GM20431 (cell line): ENCODE measurements around the gene MMP28.

Experiments
- in situ Hi-C: fragments of 300-500 bp; cut with MseI, MboI; formaldehyde crosslinking; loops from one replicate; pipeline ENCODE4 v1.15.0; 2020; ENCODE audit warnings: low sequenced_read_pairs; ENCODE audit not compliant: unreplicated experiment

MMP28 gene

GRCh38 chr17:35801583-35802224, 6.3 kb upstream of the MMP28 start:
- in situ Hi-C loops, result no loop called here

- in situ Hi-C loops, result no loop called here
Measured at GRCh38 chr17:35799942-35800341, 4.5 kb upstream of the MMP28 start.

DNA sequence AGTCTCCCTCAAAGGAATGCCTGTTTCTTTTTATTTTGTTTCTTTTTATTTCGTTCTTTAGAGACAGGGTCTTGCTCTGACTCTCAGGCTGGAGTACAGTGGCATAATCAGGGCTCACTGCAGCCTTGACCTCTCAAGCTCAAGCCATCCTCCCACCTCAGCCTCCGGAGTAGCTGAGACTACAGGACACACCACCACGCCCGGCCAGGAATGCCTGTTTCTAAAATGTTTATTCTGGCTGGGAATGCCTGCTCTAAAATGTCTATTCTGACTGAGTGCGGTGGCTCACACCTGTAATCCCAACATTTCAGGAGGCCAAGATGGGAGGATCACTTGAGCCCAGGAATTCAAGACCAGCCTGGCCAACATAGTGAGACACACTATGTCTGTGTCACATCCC, 2.5 kb upstream of the MMP28 start:
- in situ Hi-C loops, result no loop called here

DNA sequence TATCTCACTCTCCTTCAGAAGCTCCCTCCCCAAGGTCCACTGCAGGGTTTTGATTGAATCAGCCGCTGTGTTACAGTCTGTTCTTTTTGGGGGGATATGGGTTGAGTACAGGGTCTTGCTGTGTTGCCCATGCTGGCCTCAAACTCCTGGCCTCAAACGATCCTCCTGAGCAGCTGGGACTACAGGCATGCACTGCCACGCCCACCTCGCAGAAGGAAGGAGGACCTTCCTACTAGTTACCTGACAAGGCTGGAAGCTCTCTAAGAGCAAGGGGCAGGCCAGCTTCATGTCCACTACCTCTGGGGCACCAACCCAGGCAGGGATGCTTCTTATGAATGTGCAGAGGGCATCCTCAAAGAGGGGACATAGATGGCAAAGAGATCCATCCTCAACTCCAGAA, 1.9 kb upstream of the MMP28 start:
- in situ Hi-C loops, result no loop called here

- in situ Hi-C loops, result no loop called here
Measured at GRCh38 chr17:35796942-35797341, 1.5 kb upstream of the MMP28 start.

- in situ Hi-C loops, result no loop called here
Measured at GRCh38 chr17:35795871-35796265, 427 bp upstream of the MMP28 start.

DNA sequence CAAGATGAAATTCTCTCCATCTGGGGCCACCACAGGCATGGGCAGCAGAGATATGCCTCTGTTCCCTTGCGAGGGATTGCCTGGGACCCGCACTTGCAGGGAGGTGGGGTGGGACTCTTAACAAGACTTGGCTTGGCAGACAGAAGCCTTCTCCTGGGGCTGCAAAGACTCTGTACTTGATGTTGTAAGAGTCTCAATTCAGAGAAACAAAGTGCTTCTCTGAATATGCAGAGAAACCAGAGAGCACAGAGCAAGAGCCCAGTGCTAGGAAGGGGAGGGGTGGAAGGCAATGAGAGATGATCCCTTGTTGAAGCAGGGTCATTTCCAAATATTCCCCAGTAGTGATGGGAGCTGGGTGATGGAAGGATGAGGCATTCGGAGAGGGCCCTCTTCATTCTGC, 2.2 kb downstream of the MMP28 start:
- in situ Hi-C loops, result no loop called here

DNA sequence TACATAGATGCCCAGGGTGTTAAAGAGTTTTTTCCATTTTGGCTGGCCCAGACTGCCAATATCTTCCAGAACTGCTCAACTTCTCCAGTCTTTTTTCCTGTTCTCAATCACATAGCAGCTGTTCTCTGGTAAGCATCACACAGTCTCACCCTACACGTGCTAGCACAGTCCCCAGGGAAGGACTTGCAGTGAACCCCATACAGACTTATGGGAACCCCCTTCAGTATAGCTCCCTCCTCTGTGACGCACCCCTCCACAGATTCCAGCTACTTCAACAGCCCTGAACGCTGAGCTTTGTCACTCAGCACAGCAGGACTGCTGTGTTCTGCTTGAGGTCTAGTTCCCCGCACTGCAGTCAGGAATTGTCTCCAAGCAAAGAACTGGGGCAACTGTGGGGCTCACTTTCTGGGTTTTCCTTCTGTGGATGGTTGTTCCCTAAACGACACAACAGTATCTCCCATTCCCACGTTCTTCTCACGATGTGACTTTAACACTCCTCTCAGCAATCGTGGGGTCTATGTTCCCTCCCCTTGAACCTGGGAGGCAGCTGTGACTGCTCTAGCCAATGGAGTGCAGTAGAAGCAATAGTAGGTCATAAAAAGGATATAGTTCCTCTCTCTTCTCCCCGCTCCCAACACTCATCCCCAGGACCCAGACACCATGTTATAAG, 3.6 kb downstream of the MMP28 start:
- in situ Hi-C loops, result no loop called here

GRCh38 chr17:35790841-35791240, 4.6 kb downstream of the MMP28 start:
- in situ Hi-C loops, result no loop called here

DNA sequence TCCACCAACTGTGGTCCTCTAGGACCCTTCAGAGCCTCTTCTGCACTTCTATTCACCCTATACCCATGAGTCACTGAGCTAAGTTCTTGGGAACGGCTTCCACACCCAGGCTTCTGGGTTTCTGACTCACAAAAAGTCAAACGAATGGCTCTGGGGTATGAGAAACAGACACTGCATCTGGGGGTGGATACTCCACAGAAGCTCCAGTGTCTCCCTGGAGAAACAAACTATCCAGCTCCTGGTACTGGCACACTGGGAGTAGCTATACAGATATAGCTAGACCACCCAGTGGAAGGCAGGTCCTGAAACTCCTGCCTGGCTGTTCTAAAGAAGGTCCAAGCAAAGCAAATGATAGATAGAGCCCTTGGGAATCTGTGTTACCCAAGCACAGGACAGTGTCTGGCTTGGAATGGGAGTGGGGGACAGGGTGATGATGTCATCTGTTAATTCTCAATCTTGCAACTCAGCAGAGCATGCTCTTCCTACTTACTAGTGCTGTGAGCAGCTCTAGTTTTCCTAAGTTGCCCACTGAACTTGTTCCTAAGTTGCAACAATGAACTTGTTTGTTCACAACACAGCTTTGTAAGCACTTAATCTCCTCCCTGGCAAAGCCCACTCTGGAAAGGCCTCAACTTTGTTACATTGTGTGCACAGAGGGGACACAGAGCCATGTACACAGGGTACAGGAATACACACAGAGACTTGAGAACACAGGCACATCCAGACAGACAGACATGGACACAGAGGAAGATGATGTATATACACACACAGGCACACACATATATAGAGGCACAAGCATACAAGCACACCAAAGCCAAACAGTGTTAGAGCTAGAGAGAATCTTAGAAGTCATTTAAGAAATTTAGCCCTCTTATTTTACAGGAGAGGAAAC, 6.7 kb downstream of the MMP28 start:
- in situ Hi-C loops, result no loop called here

DNA sequence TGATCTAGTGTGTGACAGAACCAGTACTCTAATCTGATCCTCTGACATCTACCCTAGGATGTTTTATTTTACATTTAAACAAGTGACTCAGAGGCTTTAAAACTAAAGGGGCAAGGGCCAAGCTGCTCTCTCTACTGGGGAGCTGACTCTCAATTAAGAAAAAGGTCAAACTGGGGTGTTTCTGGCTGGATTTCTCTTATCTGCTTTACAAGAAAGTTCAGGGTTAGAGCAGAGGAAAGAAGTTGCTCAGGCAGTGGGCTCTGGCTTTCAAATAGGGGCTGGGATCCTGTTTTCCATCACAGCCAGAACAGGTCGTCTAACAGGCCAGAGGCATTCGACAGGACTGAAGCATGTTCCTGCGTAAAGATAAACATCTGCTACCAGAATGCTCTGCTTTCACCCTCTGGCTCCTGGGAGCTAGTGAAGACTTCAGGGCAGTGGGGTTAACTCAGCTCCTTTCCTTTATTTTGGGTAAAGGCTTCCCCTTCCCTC, 8.5 kb downstream of the MMP28 start:
- in situ Hi-C loops, result no loop called here

GRCh38 chr17:35784895-35785294, 10.5 kb downstream of the MMP28 start:
- in situ Hi-C loops, result no loop called here

DNA sequence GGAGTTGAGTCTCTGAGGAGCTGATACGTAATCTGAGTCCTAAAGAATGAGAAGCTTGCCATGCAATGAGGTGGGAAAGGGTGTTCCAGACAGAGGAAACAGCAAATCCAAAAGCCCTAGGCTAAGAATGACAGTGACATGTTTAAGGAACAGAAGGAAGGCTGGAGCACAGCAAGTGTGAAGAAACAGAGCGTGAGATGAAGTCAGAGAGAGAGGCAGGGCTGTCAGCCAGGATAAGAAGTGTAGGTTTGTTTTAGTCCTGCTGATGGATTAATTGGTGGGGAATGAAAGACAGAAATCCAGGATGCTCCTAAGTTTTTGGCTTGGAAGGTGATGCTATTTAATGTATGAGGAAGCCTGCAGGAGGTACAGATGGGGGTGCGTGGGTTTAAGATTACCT, 14.5 kb downstream of the MMP28 start:
- in situ Hi-C loops, result no loop called here

DNA sequence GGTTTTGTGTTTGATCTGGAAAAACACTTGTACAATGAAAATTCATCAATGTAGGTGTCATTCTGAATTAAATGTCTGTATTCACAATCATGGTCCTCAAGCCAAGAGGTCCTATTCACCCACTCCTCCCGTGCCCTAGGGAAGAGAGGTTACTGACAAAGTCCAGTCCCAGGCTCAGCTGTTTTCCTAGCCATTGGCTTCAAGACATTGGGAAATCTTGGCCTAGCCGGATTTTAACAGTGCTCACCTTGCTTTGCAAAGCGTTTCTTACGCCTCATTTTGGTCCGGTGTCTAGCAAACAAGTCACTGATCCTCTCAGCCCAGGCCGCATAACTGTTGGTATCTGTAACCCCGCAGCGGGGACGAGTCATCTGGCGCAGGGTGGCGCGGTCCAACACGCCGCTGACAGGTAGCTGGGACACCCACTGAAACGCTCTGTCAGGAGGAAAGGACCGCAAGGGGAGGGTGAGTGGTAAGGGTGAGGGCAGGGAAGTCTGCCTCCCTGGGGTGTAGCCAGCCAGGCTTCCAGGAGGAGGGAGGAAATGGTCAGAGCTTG, 16.7 kb downstream of the MMP28 start:
- in situ Hi-C loops, result no loop called here

- in situ Hi-C loops, result no loop called here
Measured at GRCh38 chr17:35775583-35775982, 19.9 kb downstream of the MMP28 start.

DNA sequence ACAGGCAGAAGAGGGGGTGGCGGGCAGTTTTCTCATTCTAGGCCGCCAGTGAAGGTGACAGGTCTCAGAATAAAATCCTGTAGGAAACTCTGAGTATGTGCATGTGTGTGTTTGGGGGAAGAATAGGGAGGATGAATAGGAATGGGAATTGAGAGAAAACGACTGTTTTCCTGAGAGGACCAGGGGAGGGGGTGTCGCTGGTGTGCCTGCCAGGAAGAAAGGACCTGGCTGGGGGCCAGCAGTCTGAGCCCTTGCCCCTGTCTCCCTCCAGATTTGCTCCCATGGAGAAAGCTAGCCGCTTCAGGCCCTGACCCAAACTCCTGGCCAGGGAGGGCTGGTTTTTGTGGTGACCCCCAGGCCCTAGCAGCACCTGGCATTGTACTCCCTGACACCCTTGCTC, 20.4 kb downstream of the MMP28 start:
- in situ Hi-C loops, result no loop called here

DNA sequence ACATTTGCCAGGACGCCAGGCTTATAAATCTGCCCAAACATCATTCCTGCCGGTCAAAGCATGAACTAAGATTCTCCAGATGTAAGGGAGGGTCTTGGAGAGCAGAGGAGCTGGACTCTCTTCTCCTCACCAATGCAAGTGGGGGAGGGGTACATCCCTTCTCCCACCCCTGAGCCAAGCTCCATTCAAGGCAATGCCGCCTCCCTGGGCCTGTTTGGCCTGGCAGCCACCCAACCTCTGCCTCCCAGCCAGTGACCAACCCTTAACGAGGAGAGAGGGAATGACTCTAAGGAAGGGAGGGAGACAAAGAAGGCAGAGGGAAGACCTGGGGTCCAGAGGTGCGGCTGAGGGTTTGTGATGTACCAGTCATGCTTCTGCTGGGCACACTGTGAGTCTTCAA, 20.9 kb downstream of the MMP28 start:
- in situ Hi-C loops, result no loop called here

DNA sequence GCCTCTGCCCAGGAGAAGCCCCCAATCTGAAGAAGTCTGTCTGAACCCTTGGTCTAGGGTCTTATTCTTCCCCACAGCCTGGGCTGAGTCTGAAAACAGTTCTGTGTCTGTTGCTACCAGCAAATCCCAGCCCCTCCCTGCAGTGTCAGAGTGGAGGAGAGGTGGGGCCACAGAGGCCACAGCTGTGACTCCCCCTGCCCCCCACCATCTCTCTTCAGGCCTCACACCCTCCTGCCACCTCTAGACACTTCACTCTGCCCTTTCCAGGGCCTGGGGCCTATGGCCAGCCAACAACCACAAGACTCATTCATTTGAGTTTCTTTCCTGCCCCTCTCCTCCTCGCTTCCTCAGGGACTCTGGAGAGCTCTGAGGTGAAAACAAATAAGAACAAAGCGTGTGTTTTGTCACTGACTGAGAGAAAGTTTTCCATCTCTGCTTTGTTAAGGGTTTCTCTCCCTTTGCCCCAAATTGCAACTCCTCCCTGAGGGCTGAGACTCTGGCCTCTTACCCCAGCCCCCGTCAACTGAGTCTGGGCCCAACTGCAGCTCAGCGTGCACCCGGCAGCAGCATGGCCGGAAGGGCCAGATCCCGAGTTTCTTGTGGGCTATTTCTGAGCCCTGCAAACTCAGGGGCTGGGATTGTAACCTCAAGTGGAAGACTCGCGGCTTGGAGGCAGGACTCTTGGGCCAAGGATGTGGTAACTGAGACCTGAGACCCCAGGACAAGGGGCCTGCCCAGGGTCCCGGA, 21.6 kb downstream of the MMP28 start:
- in situ Hi-C loops, result no loop called here

- in situ Hi-C loops, result no loop called here
Measured at GRCh38 chr17:35773129-35773528, 22.3 kb downstream of the MMP28 start.

DNA sequence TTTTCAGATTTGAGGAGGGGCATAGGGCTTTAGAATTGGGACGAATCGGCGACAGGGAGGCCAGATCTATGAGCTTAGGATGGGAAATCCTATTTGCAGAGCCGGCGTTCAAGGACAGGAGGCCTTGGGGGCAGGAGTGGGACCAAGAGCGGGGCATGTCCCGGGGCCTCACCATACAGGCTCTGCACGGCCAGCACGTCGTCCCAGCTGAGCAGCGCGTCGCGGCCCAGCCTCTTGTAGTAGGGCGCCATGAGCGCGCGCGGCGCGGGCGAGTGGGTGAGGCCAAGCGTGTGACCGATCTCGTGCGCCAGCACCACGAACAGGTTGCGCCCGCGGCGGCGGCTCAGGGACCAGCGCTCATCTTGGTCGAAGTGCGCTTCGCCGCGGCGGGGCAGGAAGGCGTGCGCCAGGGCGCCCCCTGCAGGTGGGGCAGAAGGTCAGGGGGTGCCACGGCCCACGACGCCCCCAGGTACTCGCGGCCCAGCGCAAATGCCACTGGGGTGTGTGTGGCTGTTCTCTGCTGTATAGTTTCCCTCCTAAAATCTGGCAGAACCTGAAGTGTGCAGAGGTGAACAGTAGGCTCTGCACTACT, 25.4 kb downstream of the MMP28 start:
- in situ Hi-C loops, result no loop called here
